Left lung (tissue), 10 donors: ENCODE results near the gene SLC35F5. TPM values are rescaled to one million over a fixed set of nuclear protein-coding genes. Genes with fewer than 3 reads are reported as not detected.

Experiments used
- ATAC-seq: fragments of 200-7000 bp; cut with Tn5 transposase; one replicate; pipeline ENCODE4 v1.9.1; 2020; ENCODE audit warnings: moderate library complexity
- DNase-seq, 4 donors: peaks; one replicate each; pipeline ENCODE4 v3.0.0-alpha.2; 2013 to 2020
- H3K27ac ChIP-seq, 2 donors: fragments of 200-600 bp; sonication (generic) in 1 of 2; one replicate each; pipeline versions ENCODE4 v1.5.0 to v1.8.0; 2020 to 2021
- H3K27me3 ChIP-seq, 2 donors: fragments of 200-600 bp; sonication (generic) in 1 of 2; one replicate each; pipeline versions ENCODE4 v1.5.0 to v1.8.0; 2020 to 2021
- H3K36me3 ChIP-seq, 2 donors: fragments of 200-600 bp; sonication (generic) in 1 of 2; one replicate each; pipeline versions ENCODE4 v1.5.0 to v1.8.0; 2020 to 2021
- H3K4me1 ChIP-seq, 2 donors: fragments of 200-600 bp; one replicate each; pipeline ENCODE4 v1.8.0; 2021
- H3K4me3 ChIP-seq, 2 donors: fragments of 200-600 bp; sonication (generic) in 1 of 2; one replicate each; pipeline versions ENCODE4 v1.5.0 to v1.8.0; 2020 to 2021; ENCODE audit warnings: mild to moderate bottlenecking in 1 of 2
- H3K9me3 ChIP-seq, 2 donors: fragments of 200-600 bp; sonication (generic) in 1 of 2; one replicate each; pipeline versions ENCODE4 v1.5.0 to v1.8.0; 2020 to 2021
- CTCF ChIP-seq, 2 donors: fragments of 200-600 bp; sonication (generic) in 1 of 2; IDR thresholded peaks; one replicate each; pipeline versions ENCODE4 v1.5.0 to v1.8.0; 2021; ENCODE audit warnings: antibody characterized with exemption in 2 of 2
- intact Hi-C, 2 donors: fragments of 100-400 bp; cut with DNase I; formaldehyde crosslinking; loops; one replicate each; pipeline versions ENCODE4 v1.11.2 to v1.14.2; 2022
- polyA plus RNA-seq, 6 donors: library from polyadenylated mRNA; unstranded; fragments of 120-200 nt; gene quantifications; one replicate each; pipeline ENCODE4 v1.2.1, GENCODE V29; 2013; ENCODE audit not compliant: insufficient read length in 6 of 6
- total RNA-seq, 2 donors: library from RNA; stranded (reverse); fragmentation: NEBNext Ultra II Directional; extraction: Animal tissue kit (Norgen Biotek cat#: 25700); gene quantifications; one replicate each; pipeline ENCODE4 v1.2.1, GENCODE V29; 2021
- donor health status: DM: no; HTN: yes; CAD: no.
- donor health status: DM: no; HTN: no; CAD: no.

The SLC35F5 gene
- total and polyA plus RNA-seq, 8 donors, result 75.7 to 111 (median 100) TPM

DNA sequence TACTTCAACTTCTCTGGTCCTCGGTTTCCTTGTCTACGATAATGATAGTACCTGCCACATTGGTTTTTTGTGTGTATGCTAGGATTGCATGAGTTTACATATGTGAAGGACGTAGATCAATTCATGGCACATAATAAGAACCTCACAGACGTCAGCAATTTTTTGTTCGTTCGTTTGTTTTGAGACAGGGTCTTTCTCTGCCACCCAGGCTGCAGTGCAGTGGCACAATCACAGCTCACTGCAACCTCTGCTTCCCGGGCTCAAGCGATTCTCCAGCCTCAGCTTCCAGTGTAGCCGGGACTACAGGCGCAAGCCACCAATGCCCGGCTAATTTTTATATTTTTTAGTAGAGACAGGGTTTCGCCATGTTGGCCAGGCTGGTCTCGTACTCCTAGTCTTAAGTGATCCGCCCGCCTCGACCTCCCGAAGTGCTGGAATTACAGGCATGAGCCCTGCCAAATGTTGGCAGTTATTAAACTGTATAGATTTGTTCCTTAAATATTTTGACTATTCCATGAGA, 756 bp upstream of the SLC35F5 start:
- peak; percentile 6 for ATAC-seq
- DNase-seq, result no peak

DNA sequence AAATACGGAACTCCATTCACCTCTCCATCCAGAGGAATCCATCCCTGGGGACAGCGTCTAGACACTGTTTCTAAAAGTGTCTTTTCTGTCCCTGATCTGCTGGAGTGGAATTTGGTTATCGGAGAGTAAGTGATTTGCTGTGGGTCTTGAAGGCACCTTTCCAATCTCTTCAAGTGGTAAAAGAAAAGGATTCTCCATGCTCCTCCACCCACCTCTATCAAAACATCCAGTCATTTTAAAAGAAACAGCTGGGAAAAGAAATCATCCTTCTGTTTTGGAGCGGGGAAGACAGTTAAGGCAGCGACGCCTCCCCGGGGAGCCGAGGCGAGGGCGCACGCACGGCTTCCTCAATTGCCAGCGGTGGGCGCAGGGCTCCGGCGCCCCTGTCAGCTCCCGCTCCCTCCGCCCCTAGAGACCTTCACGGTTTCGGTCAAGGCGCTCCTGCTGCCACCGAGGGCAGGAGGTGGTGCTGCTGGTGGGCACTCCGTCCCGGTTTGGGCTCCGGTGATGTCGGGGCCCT, 547 bp downstream of the SLC35F5 start:
- TF ChIP-seq CTCF (IDR thresholded peaks at IDR 0.05), result no peak
- H3K4me3 ChIP-seq, result peak overlapping the region; percentile 77 to 86
- H3K36me3 ChIP-seq, result peaks cover 0 to 18% of the 10 kb centered on the region in 2 donors
- H3K27me3 ChIP-seq, result no peaks in the 10 kb centered on the region
- peak; percentile 66 for ATAC-seq
- DNase-seq, result peak in 2 of 4 donors; percentile 12 to 16
- H3K9me3 ChIP-seq, result no peaks in the 10 kb centered on the region
- intact Hi-C loops, result no loop called here
- peak overlapping the region; percentile 93 to 97 for H3K27ac ChIP-seq
- peaks cover 8 to 35% of the 10 kb centered on the region in 2 donors for H3K4me1 ChIP-seq

More for the DNA sequence above, 756 bp upstream of the SLC35F5 start:
- H3K4me1 ChIP-seq, result peaks cover 8 to 35% of the 10 kb centered on the region in 2 donors
- H3K27me3 ChIP-seq, result no peaks in the 10 kb centered on the region
- H3K9me3 ChIP-seq, result no peaks in the 10 kb centered on the region
- H3K4me3 ChIP-seq, result peak overlapping the region; percentile 77 to 86
- peak overlapping the region; percentile 93 to 97 for H3K27ac ChIP-seq
- peaks cover 0 to 7% of the 10 kb centered on the region in 2 donors for H3K36me3 ChIP-seq
- no peak for TF ChIP-seq CTCF (IDR thresholded peaks at IDR 0.05)
- intact Hi-C loops, result no loop called here

GRCh38 chr2:113755035-113755834, 1.2 kb downstream of the SLC35F5 start:
- no peak for TF ChIP-seq CTCF (IDR thresholded peaks at IDR 0.05)
- no peaks in the 10 kb centered on the region for H3K9me3 ChIP-seq
- ATAC-seq (peak; percentile 10), DNase-seq (no peak)
- peaks cover 0 to 24% of the 10 kb centered on the region in 2 donors for H3K36me3 ChIP-seq
- H3K4me3 ChIP-seq, result peak overlapping the region; percentile 77 to 86
- intact Hi-C loops, result no loop called here
- peaks cover 8 to 35% of the 10 kb centered on the region in 2 donors for H3K4me1 ChIP-seq
- H3K27me3 ChIP-seq, result no peaks in the 10 kb centered on the region
- peak overlapping the region; percentile 93 to 97 for H3K27ac ChIP-seq

- Histone ChIP-seq H3K4me1 (peaks cover 8 to 35% of the 10 kb centered on the region in 2 donors), H3K4me3 (peak overlapping the region in 1 of 2 donors; percentile 77), H3K36me3 (peaks cover 0 to 35% of the 10 kb centered on the region in 2 donors), H3K9me3 (no peaks in the 10 kb centered on the region), H3K27ac (no peak overlapping the region), H3K27me3 (no peaks in the 10 kb centered on the region)
- ATAC-seq (no peak), DNase-seq (no peak)
- intact Hi-C loops, result no loop called here
- no peak for TF ChIP-seq CTCF (IDR thresholded peaks at IDR 0.05)
Measured at GRCh38 chr2:113754160-113754559, 2.3 kb downstream of the SLC35F5 start.

DNA sequence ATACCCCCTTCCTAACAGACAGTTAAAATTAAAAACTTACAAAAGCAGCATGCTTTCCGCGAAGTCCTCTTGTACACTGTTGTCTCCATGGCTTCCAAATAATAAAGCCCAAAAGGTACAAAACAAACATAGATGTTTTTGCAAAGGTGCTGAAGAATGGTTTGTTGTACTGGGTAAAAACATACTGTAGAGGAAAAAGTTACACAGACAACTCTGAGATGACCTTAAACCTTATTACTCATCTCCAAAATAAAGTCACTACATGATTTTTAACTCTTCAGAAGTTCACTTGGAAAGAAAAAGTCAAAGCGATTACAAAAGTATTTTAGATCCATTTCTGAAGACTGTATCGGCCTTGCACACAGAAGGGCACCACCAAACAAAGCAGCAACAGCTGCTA, 6.1 kb downstream of the SLC35F5 start:
- Histone ChIP-seq H3K4me3 (no peak overlapping the region), H3K27me3 (no peaks in the 10 kb centered on the region), H3K36me3 (peaks cover 2 to 65% of the 10 kb centered on the region in 2 donors), H3K27ac (no peak overlapping the region), H3K9me3 (no peaks in the 10 kb centered on the region), H3K4me1 (peaks cover 0 to 23% of the 10 kb centered on the region in 2 donors)
- no peak for ATAC-seq
- TF ChIP-seq CTCF (IDR thresholded peaks at IDR 0.05), result no peak
- DNase-seq, result no peak
- intact Hi-C loops, result no loop called here
